ENCODE measurements around the gene PPP2R3B. TPM values are rescaled to one million over a fixed set of nuclear protein-coding genes. Genes with fewer than 3 reads are reported as not detected.
A peak's percentile ranks its signal among the peaks of the same experiment; 100 is the strongest.

PPP2R3B gene
- total RNA-seq, 1 experiment from 2014 or later: 12.6 TPM

DNA sequence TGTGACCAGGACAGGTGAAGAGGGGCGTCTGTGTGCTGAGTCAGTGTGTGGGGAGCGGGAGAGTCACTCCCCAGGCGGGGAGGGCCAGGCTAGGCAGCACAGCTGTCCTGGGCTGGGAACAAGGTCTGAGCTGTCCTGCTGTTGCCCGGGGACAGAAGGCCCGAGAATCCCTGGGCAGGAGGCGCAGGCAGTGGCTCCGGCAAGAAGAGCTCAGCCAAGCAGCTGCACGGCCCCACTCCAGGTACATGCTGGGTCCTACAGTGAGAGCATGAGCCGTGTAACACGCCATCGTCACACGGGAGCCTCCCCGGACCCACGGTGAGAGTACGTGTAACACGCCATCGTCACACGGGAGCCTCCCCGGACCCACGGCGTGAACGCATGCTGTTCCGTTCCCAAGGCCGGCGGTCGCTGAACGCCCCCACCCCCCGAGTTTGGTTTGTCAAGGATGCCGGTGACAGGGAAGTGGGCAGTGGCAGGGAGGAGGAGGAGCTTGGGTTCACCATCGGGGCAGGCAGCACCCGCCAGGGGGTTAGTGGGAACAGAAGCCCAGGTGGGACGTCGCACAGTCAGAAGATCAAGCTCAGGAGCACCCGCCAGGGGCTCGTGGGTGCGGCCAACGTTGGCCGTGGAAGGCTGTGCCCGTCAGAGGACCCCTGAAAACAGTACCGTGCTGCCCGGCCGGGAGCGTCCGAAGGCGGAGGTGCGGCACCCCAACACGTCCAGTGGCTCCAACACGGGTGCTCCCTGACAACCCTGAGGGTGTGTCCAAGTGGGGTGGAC is 15.6 kb downstream of the PPP2R3B start:
- no peak for DNase-seq (ENCODE audit: low spot score)

DNA sequence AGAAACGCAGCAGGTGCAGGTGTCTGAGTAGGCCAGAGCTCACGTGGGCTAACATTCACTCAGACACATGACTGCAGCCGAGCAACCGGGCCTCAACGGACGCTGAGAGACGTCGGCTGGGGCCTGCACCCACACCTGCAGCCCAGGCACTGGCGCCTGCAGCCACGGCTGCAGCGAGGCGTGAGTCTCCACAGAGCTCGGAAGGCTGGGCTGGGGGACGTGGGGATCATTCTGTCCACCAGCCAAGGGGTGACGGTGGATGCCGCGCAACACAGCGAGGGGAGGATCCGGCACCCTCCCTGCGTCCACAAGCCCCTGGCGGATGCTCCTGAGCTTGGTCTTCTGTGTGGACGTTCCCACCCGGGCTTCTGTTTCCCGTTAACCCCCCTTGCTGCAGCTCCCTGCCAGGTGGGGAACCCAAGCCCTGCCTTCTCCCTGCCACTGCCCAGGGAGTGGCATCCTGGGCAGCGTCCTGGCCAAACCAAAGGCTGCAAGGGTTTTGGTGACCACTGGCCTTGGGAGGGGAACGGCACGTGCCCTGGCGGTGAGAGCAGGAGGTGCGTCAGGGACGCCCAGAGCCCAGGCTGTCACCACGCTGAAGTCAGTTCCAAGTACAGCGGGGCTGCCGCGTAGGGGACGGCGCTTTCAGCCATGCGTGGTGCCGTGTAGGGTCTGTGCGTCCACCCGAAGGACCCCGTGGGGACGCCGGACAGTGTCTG is 16.3 kb downstream of the PPP2R3B start:
- no peak for DNase-seq (ENCODE audit: low spot score)

DNA sequence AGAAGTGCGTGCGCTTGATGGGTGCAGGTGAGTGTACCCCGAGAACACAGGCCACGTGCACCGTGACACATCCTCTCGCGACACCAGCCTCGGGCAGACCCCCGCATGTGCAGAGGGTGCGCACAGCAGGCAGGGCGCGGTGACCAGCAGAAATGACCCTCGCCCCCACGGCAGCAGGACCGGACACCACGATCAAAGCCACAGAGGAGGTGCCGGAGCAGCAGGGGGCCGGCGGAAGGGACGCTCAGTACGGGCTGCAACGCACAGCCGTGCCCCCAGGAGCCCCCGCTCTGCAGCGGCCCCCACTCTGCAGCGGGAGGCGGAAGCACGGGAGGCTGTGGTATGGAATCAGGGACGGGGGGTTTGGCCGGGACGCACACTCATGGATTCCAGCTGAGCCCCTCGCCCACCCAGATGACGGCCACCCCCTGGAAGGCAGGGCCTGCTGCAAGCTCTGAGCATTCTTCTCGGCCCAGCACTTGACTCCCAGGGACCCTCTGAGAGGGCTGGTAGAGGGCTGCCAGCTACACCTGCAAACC is 17.1 kb downstream of the PPP2R3B start:
- DNase-seq (ENCODE audit: low spot score): no peak

DNA sequence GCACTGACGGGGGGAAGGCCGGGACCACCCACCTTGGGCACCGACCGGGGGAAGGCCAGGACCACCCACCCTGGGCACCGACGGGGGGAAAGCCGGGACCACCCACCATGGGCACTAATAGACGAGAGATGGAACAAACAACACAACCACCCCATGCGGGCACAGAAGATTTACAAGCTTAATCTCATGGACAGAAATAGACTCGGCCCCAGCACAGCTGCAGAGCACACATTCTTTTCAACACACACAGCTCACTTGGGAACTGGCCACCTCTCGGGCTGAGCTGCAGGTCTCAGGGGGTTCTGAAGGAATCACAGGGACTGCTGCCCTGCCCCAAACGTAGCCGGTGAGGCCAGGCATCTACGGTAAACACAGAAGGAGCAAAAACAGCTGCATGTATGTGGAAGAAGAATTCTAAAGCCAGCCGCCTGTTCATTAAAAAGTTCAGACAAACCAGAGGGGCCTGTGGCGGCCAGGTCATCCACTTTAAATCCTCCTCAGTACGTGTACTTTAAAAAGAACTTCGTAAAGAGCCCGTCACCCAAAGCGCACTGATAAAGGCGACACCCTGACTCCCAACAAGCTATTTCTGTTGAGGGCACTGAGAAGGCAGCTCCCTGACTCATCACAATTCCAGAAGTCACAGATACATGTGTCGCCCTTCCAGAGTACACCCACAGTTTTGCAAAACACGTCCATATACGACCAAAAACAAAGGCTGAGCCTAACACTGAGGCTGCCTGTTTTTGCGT is 17.7 kb downstream of the PPP2R3B start:
- no peak for DNase-seq (ENCODE audit: low spot score)

- DNase-seq (ENCODE audit: low spot score): no peak
These were observed 18.8 kb downstream of the PPP2R3B start for GRCh38 chrX:367866-368265.

DNA sequence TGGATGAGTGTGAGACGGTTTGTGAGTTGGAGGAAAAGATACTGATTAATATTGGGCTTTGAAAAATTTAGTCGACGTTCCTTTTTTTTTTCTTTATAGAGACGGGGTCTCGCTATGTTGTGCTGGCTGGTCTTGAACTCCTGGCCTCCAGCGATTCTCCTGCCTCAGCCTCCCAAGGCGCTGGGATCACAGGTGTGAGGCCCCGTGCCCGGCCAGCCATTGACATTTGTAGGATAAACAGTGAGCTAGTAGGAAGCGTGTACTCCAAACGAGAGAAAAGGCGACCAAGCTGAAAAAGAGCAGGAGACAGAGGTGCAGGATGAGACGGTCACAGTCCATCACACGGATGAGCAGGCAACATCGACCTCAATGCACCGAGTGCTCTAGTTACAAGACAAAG is 19.4 kb downstream of the PPP2R3B start:
- DNase-seq (ENCODE audit: low spot score): no peak

- DNase-seq (ENCODE audit: low spot score): no peak
These were observed 22.9 kb downstream of the PPP2R3B start for GRCh38 chrX:363621-364375.

DNA sequence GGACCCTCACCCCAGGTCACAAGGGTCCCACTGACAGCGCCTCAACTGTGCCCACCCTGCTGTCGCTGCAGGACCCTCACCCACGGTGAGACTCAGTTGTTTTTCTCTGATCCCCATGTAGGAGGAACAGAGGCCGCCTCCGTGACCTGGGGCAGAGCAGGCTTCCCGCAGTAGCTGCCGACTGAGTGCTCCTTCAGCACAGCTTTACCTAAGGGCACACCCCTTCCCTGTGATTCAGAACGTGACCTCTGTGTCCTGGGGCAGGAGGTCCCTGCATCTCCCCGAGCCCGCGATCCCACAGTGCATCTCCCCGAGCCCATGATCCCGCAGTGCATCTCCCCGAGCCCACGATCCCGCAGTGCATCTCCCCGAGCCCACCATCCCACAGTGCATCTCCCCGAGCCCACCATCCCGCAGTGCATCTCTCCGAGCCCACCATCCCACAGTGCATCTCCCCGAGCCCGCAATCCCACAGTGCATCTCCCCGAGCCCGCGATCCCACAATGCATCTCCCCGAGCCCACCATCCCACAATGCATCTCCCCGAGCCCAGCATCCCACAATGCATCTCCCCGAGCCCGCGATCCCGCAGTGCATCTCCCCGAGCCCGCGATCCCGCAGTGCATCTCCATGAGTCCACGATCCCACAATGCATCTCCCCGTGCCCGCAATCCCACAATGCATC is 23.6 kb downstream of the PPP2R3B start:
- DNase-seq (ENCODE audit: low spot score): no peak

DNA sequence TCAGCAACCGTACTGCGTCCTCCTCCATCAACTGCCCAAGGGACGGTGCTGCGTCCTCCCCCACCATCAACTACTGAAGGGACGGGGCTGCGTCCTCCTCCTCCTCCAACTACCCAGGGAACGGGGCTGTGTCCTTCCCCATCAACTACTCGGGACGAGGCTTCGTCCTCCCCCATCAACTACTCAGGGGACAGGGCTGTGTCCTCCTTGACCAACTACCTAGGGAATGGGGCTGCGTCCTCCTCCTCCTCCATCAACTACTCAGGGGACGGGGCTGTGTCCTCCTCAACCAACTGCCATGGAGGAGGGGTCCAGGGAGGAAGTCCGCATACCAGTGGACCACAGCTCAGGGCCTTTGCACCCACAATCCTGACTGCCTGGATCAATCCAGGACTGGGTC is 24.4 kb downstream of the PPP2R3B start:
- DNase-seq (ENCODE audit: low spot score): no peak

GRCh38 chrX:361231-362145 is 25.2 kb downstream of the PPP2R3B start:
- no peak for DNase-seq (ENCODE audit: low spot score)

DNA sequence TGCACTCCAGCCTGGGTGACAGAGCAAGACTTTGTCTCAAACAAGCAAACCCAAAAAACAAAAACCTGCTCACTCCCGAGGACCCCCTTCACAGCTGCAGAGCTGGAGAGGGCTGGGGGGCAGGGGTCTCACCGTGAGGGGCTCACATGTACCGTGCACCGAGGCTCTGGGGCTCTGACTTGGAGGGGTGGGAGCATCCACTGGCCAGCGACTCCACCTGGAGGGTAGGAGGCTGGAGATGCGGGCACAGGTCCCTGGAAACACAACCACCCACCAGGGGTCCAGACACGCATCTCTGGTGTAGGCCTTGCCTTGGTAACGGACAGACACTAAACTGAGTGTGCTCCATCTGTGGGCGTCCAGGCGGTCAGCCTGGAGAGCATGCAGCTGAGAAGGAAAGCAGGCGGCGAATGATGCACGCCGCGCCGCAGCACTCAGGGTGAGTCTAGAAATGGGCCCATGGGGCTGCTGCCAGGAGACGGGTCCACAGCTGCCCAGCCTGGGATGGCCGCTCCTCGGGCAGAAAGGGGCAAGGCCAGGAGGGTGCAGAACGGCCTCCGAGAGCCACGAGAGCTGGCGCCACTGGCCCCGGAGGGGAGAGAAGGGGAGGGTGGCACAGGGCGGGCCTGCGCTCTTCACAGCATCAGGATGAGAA is 26.1 kb downstream of the PPP2R3B start:
- no peak for DNase-seq (ENCODE audit: low spot score)

DNA sequence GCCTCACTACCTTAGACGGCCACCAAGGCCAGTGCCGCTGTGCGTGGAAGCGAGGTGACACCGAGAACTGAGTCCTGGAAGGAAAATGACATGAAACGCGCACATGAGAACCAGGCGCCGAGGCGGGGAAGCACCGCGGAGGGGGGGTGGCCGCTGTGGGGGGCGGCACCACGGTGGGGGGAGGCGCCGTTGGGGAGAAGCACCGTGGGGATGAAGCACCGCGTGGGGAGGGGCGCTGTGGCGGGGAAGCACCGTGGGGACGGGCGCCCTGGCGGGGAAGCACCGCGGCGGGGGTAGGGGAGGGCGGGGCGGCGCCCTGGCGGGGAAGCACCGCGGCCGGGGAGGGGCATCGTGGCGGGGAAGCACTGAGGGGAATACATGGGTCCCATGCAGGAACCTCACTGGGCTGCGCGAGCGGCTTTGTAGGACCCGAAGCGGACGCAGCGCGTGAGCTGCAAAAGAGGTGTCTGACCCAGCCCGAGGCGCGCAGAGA is 28.0 kb downstream of the PPP2R3B start:
- no peak for DNase-seq (ENCODE audit: low spot score)

- peak; percentile 36 for DNase-seq (ENCODE audit: low spot score)
These were observed 28.8 kb downstream of the PPP2R3B start for GRCh38 chrX:357693-358471.

- DNase-seq (ENCODE audit: low spot score): no peak
These were observed 29.5 kb downstream of the PPP2R3B start for GRCh38 chrX:357035-357692.

- no peak for DNase-seq (ENCODE audit: low spot score)
These were observed 30.2 kb downstream of the PPP2R3B start for GRCh38 chrX:356385-357034.

- no peak for DNase-seq (ENCODE audit: low spot score)
These were observed 31.2 kb downstream of the PPP2R3B start for GRCh38 chrX:355329-356050.
